ENCODE results near the gene MEOX1.

GRCh38 chr17:43673516-43674323, 12.0 kb upstream of the MEOX1 start:
- TF ChIP-seq EZH2 (IDR thresholded peaks at IDR 0.05; ENCODE audit: low read length, missing control alignments) (no peak), CTCF (conservative IDR thresholded peaks at IDR 0.05 in 1 of 2, IDR thresholded peaks at IDR 0.05 in 1 of 2; ENCODE audit: low read depth in 1 of 2, low read length in 2 of 2) (peak; percentile 95 to 97)

Measured in fibroblast of lung (primary cell).